ENCODE measurements around the gene SLC47A1.
"Not testable (repeated sequence)": the region's sequence is repeated elsewhere in the genome, so short reads cannot be mapped to it uniquely, and the experiment has no call there.

GRCh38 chr17:19509281-19509852, 24.3 kb upstream of the SLC47A1 start:
- TF ChIP-seq CTCF (IDR thresholded peaks at IDR 0.05; ENCODE audit: low read depth, low read length); EZH2phosphoT487 (IDR thresholded peaks at IDR 0.05; ENCODE audit: low read depth): not testable (repeated sequence)
